HG03045 (cell line): ENCODE results near the gene TOR4A.
"Not testable (repeated sequence)": the region's sequence is repeated elsewhere in the genome, so short reads cannot be mapped to it uniquely, and the experiment has no call there.

ENCODE experiments used
- ATAC-seq: cut with Tn5 transposase; IDR thresholded peaks from one replicate; pipeline ENCODE4 v1.9.1; 2021; ENCODE audit warnings: mild to moderate bottlenecking, moderate library complexity; ENCODE audit not compliant: unreplicated experiment

Gene TOR4A

GRCh38 chr9:137251490-137252268 lies 25.8 kb upstream of the TOR4A start:
- no peak for ATAC-seq

DNA sequence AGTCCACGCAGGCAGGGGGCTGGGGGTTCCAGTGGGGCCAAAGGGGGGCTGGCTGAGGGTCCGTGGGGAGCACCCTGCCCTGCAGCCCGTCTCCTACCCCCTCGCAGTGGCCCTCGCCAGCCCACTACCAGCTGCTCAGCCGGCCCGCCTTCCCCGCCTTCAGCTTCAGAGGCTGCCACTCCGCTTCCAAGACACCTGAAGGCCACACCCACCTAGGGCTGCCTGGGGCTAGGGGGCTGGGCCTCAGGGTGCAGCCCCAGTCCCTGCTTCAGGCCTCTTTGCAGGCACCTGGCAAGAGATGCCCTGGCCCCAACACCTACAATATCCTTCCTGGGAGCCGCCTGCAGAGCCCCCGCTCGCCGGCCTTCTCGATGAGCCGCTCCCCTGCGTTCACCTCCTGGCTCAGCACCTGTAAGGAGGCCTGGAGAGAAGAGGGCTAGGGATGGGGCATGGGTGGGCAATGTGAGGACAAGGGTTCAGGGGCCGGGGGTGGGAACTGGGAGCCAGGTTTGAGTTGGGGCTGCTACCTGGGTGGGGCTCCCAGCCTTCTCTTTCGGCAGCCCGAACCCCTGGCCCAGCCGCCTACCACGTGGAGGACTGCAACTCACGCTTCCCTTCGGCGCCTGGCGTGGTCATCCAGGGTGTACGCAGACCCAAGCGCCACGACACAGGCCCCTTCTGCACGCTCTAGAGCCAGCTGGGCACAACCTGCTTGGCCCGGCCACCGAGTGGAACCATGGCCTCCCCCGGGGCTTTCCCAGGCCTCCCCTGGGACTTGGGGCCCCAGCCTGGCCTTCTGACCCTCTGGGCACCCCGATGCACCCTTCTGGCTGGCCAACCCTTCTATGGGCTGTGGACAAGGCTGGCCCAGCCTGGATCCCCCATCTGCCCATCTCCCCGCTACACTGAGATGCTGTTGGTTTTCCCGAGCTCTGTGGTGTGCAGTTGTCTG lies 24.7 kb upstream of the TOR4A start:
- ATAC-seq, result no peak

DNA sequence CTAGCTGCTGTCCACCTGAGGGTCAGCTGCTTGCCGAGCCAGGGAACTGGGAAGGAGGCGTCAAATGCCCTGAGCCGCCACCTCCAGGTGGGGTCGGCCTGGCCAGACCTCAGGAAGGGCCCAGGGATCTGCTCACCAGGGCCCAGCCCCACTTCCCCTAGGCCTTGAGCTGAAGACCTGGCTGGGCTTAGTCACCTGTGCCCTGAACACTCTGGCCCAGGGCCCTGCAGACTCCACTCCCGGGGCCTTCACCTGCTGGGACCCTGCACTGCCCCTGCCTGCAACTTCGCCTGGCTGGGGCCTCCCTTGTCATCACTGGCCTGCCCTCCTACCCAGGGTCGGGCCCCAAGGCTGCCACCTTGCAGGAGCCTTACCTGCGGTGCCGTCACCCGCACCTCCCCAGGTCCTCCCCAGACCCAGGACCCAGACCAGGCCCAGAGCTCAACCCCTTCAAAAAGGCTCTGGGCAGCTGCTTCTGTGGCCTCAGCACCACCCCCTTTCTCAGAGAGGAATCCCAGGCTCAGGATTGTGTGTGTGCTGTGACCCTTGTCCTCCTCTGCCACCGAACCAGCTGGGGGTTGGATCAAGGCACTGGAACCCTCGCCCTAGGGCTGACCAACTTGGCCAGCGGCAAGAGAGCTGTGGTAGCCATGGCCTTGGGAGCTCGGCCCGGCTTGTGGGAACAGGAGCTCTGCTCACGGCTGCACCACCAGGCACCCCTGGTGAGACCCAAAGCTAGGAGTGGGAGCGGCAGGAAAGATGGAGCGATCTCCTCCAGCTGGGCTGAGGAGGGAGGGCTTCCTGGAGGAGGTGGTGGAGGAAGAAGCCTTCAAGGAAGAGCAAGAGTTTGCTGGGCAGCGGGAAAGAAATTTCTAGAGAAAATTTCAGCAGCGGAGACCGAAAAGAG lies 23.6 kb upstream of the TOR4A start:
- no peak for ATAC-seq

DNA sequence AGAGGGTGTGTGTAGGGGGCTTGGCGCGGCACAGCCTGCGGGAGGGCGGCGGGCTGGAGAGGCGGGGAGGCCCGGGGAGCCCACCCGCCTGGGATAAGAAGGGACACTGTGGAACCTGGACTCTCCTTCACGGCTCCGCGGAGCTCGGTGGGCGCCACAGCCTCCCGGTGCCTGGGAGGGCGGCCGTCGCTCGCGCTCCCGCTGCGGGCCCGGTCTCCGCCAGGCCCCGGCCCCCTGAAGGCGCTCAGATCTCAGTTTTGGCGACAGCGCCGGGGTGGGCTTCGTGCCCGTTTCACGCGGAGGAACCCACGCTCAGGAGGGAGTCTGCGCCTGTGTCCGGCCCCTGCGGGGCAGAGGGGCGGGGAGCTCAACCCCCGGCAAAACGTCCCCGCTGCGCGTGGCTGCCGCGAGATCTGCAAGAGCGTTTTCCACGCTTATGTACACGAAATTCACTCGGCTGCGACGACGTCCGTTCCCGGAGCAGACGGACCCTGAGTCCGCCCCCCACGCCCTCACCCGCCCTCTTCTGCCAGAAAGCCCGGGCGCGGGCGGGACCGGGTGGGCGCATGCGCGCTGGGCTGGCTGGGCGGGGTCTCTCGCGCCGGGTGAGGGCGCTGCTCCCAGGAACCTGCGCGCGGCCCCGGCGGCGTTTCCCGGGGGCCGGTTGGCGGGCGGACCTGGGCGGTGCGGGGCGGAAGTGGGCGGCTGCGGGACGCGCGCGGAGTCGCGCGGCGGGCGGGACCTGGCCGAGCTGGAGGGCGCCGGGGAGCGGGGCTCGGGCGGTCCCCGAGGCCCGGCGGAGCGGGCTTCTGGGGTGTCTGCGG lies 22.7 kb upstream of the TOR4A start, which contains the start of gene NELFB:
Gene NELFB, plus strand, starts transcription at position 704 of the 824 bp plus-strand sequence.
- peak; percentile 75 for ATAC-seq

- ATAC-seq, result peak; percentile 23
Measured at GRCh38 chr9:137255448-137256114, 21.9 kb upstream of the TOR4A start.

- ATAC-seq, result no peak
Measured at GRCh38 chr9:137256362-137256761, 21.2 kb upstream of the TOR4A start.

GRCh38 chr9:137256856-137257255 lies 20.7 kb upstream of the TOR4A start:
- no peak for ATAC-seq

GRCh38 chr9:137262173-137262908 lies 15.2 kb upstream of the TOR4A start:
- ATAC-seq, result not testable (repeated sequence)

DNA sequence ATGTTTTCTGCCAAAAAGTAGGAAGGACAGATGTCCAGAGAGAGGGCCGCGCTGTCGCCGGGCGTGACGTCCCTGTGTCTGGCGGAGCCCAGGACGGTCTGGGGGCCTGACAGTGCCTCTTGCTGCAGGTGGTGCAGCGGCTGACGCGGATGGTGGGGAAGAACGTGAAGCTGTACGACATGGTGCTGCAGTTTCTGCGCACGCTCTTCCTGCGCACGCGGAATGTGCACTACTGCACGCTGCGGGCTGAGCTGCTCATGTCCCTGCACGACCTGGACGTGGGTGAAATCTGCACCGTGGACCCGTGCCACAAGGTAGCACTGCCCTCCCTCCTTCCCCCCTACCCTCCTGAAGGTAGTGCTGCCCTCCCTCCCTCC lies 14.6 kb upstream of the TOR4A start:
- no peak for ATAC-seq

DNA sequence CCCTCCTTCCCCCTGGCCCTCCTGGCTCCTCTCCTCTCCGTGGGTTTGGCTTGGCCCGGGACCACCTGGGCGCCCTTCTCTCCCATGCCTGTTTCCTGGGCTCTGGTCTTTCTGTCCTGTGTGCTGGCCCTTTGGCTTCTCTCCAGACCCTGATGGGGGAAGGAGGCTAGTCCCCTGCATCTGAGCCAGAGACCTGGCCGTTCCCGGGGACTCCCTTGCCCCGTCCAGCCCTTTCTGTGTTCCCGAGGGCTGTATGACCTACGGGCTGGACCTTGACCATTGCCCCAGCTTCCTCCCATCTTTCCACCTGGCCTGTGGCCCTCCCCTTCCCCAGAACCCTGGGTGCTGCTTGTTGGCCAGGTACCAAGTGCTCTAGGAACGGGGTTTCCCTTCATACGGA lies 14.0 kb upstream of the TOR4A start:
- ATAC-seq, result no peak

DNA sequence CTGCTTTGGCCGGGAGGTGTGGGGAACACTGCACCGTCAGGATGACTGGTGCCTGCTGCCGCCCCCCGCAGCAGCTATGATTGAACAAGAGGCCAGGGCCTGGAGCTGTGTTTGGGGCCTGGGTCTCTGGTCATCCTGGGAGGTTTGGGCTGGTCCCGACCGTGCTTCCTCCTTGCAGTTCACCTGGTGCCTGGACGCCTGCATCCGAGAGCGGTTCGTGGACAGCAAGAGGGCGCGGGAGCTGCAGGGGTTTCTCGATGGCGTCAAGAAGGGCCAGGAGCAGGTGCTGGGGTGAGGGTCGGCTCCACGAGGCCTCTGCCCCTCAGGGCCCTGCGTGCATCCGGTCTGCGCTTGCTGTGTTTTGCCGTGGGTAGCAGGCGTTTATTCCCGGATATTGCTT lies 13.5 kb upstream of the TOR4A start:
- ATAC-seq, result no peak

GRCh38 chr9:137265496-137266161 lies 11.9 kb upstream of the TOR4A start:
- ATAC-seq, result no peak

- ATAC-seq, result no peak
Measured at GRCh38 chr9:137266162-137266527, 11.4 kb upstream of the TOR4A start.

DNA sequence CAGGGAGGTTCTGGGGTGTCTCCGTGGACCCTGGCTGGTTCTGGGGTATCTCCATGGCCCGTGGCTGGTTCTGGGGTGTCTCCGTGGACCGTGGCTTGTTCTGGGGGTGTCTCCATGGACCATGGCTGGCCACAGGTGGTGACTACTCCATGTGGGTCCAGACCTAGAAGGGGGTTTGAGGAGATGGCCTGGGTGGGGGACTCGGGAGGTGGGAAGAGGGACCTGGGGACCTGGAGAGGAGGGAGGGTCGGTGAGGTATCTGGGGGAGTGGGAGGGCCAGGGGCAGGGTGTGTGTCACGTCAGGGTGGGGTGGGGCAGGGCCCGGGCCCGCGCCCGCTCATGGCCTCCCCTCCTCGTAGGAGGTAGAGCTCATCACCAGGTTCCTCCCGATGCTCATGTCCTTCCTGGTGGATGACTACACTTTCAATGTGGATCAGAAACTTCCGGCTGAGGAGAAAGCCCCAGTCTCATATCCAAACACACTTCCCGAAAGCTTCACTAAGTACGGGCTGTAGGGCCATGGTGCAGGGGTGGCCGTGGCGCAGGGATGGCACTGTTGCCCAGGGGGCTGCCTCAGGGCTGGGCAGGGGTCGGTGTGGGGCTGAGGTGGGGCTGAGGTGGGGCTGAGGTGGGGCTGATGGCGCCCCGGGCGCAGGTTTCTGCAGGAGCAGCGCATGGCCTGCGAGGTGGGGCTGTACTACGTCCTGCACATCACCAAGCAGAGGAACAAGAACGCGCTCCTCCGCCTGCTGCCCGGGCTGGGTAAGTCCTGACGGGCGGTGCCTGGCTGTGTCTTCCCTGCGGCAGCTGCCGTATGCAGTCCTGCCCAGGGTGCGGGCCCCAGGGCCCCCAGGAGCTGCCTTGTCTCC lies 10.7 kb upstream of the TOR4A start:
- no peak for ATAC-seq

DNA sequence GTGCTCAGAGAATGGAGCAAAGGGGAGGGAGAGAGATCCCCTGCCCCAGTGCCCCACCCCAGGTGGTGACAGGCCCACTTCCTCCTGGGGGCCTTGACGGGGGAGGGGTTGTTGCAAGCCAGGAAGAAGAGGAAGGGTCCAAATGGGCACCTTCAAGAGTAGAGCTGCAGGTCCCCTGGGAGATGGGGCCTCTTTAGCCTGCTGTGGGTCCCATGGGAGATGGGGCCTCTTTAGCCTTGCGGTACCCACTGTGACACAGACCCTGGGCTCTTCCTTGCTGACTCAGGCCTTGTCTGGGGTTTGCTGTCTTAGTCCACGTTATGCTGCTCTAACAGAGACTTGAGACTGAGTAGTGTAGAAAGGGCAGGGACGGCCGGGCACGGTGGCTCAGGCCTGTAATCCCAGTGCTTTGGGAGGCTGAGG lies 9.6 kb upstream of the TOR4A start:
- ATAC-seq, result no peak

GRCh38 chr9:137268538-137269201 lies 8.9 kb upstream of the TOR4A start:
- no peak for ATAC-seq
